GM12878 (cell line): Measurements from ENCODE around the gene PRKACG. TPM values are rescaled to one million over a fixed set of nuclear protein-coding genes. Genes with fewer than 3 reads are reported as not detected.
A peak's percentile ranks its signal among the peaks of the same experiment; 100 is the strongest.

Source experiments
- BHLHE40 ChIP-seq, 2 experiments: fragments of 450-650 bp in 1 of 2; IDR thresholded peaks; 2 replicates each; pipeline ENCODE4 v1.6.1; 2011 to 2017; ENCODE audit warnings: low read depth in 2 of 2, borderline replicate concordance in 1 of 2, improper control_type of control experiment in 1 of 2, low read length in 1 of 2, mild to moderate bottlenecking in 1 of 2
- CBX3 ChIP-seq: fragments of 200-600 bp; sonication (generic); IDR thresholded peaks from 2 replicates; pipeline ENCODE4 v1.6.1; 2016; ENCODE audit warnings: low read depth, borderline replicate concordance
- CEBPB ChIP-seq, 2 experiments: fragments of 150-350 bp in 1 of 2; IDR thresholded peaks; 2 replicates each; pipeline ENCODE4 v1.6.1; 2012 to 2014; ENCODE audit warnings: low read depth in 2 of 2, low read length in 2 of 2, borderline replicate concordance in 1 of 2, inconsistent platforms in 1 of 2
- CEBPZ ChIP-seq: fragments of 150-350 bp; IDR thresholded peaks from 2 replicates; pipeline ENCODE4 v1.6.1; 2016; ENCODE audit warnings: low read depth, low read length
- DPF2 ChIP-seq: fragments of 450-650 bp; IDR thresholded peaks from 2 replicates; pipeline ENCODE4 v1.6.1; 2017; ENCODE audit warnings: mild to moderate bottlenecking
- ETV6 ChIP-seq, 2 experiments: fragments of 450-650 bp in 1 of 2; IDR thresholded peaks in 1 of 2; conservative IDR thresholded peaks in 1 of 2; 2 replicates each; pipeline ENCODE4 v1.6.1; 2014; ENCODE audit warnings: antibody characterized with exemption in 1 of 2, borderline replicate concordance in 1 of 2, low read depth in 1 of 2, mild to moderate bottlenecking in 1 of 2, moderate library complexity in 1 of 2
- GABPA ChIP-seq: IDR thresholded peaks from 2 replicates; pipeline ENCODE4 v1.6.1; 2014; ENCODE audit warnings: antibody characterized with exemption, low read depth, mild to moderate bottlenecking, inconsistent platforms
- HCFC1 ChIP-seq: fragments of 150-350 bp; IDR thresholded peaks from 2 replicates; pipeline ENCODE4 v1.6.1; 2014; ENCODE audit warnings: low read length
- LARP7 ChIP-seq: fragments of 450-650 bp; IDR thresholded peaks from 2 replicates; pipeline ENCODE4 v1.6.1; 2017; ENCODE audit warnings: mild to moderate bottlenecking
- PRDM15 ChIP-seq: fragments of 450-650 bp; formaldehyde crosslinking; IDR thresholded peaks from 2 replicates; pipeline ENCODE4 v1.4.0; 2020; ENCODE audit warnings: mild to moderate bottlenecking, moderate library complexity
- SKIL ChIP-seq: fragments of 450-650 bp; IDR thresholded peaks from 2 replicates; pipeline ENCODE4 v1.6.1; 2017; ENCODE audit warnings: mild to moderate bottlenecking, low read depth, inconsistent platforms; ENCODE audit not compliant: poor library complexity, severe bottlenecking
- SMARCA5 ChIP-seq: fragments of 450-650 bp; IDR thresholded peaks from 2 replicates; pipeline ENCODE4 v1.6.1; 2017; ENCODE audit warnings: mild to moderate bottlenecking
- STAT1 ChIP-seq: fragments of 450-650 bp; conservative IDR thresholded peaks from 2 replicates; pipeline ENCODE4 v1.6.1; 2014; ENCODE audit warnings: antibody characterized with exemption, mild to moderate bottlenecking
- SUPT20H ChIP-seq: IDR thresholded peaks from 2 replicates; pipeline ENCODE4 v1.6.1; 2011; ENCODE audit warnings: low read depth, mild to moderate bottlenecking, low read length, moderate library complexity, borderline replicate concordance; ENCODE audit not compliant: control insufficient read depth
- TCF7 ChIP-seq: IDR thresholded peaks from 2 replicates; pipeline ENCODE4 v1.6.1; 2014; ENCODE audit warnings: antibody characterized with exemption, borderline replicate concordance
- polyA plus RNA-seq, 11 experiments: library from polyadenylated mRNA; depleted of rRNA in 4 of 11; unstranded in 6 of 11; stranded (reverse) in 5 of 11; fragments of >200 nt; fragmentation: Nextera tagmentation in 4 of 11; fragmentation: Illumina TruSeq in 1 of 11; extraction: Ambion mirVana in 4 of 11; extraction: Trizol in 1 of 11; gene quantifications; 1 replicate in 1 of 11; 2 replicates in 10 of 11; pipeline versions ENCODE4 v1.2.1 to v1.2.3, GENCODE V29; 2011 to 2016; ENCODE audit warnings: inconsistent platforms in 2 of 11, missing spikeins in 2 of 11, low read depth in 1 of 11
- total RNA-seq, 4 experiments: library from RNA; depleted of rRNA in 3 of 4; stranded (reverse); fragments of >200 nt in 3 of 4; fragmentation: Illumina TruSeq in 1 of 4; extraction: Trizol in 1 of 4; gene quantifications; 2 replicates each; pipeline versions ENCODE4 v1.2.1 to v1.2.3, GENCODE V29; 2013 to 2021
- TF ChIP-seq, protein P1 (sequence below): IDR thresholded peaks from 2 replicates; pipeline ENCODE4 v1.6.1; 2012; ENCODE audit warnings: mild to moderate bottlenecking, low read depth, low read length

The PRKACG gene
- total and polyA plus RNA-seq, 10 of the 15 experiments (the other 5 are each of a cell fraction or from before 2014, with no cell fraction given) = not detected

- peak; percentile 15; the same call in 1 of the 2 replicates for TF ChIP-seq LARP7
- no peak for TF ChIP-seq ETV6 (conservative IDR thresholded peaks at IDR 0.05 in 1 of 2, IDR thresholded peaks at IDR 0.05 in 1 of 2; ENCODE audit: borderline replicate concordance in 1 of 2, low read depth in 1 of 2)
- TF ChIP-seq GABPA = no peak
- no peak for TF ChIP-seq PRDM15 (CRISPR knock-in tag)
- TF ChIP-seq BHLHE40 (IDR thresholded peaks at IDR 0.05; ENCODE audit: borderline replicate concordance in 1 of 2, low read depth in 2 of 2, low read length in 1 of 2) = peak; percentile 52 to 53; a peak in 2 of 4 replicates
- no peak for TF ChIP-seq HCFC1
- TF ChIP-seq SMARCA5 = peak; percentile 70; the same call in 1 of the 2 replicates
- no peak for TF ChIP-seq STAT1
- no peak for TF ChIP-seq TCF7
- TF ChIP-seq SKIL = no peak
- TF ChIP-seq, protein P1, sequence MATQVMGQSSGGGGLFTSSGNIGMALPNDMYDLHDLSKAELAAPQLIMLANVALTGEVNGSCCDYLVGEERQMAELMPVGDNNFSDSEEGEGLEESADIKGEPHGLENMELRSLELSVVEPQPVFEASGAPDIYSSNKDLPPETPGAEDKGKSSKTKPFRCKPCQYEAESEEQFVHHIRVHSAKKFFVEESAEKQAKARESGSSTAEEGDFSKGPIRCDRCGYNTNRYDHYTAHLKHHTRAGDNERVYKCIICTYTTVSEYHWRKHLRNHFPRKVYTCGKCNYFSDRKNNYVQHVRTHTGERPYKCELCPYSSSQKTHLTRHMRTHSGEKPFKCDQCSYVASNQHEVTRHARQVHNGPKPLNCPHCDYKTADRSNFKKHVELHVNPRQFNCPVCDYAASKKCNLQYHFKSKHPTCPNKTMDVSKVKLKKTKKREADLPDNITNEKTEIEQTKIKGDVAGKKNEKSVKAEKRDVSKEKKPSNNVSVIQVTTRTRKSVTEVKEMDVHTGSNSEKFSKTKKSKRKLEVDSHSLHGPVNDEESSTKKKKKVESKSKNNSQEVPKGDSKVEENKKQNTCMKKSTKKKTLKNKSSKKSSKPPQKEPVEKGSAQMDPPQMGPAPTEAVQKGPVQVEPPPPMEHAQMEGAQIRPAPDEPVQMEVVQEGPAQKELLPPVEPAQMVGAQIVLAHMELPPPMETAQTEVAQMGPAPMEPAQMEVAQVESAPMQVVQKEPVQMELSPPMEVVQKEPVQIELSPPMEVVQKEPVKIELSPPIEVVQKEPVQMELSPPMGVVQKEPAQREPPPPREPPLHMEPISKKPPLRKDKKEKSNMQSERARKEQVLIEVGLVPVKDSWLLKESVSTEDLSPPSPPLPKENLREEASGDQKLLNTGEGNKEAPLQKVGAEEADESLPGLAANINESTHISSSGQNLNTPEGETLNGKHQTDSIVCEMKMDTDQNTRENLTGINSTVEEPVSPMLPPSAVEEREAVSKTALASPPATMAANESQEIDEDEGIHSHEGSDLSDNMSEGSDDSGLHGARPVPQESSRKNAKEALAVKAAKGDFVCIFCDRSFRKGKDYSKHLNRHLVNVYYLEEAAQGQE = no peak
- TF ChIP-seq SUPT20H = no peak
- TF ChIP-seq CEBPZ = 0 out of 2 replicates have a peak, but pooled peaks have one; percentile 6
- TF ChIP-seq CEBPB (IDR thresholded peaks at IDR 0.05; ENCODE audit: borderline replicate concordance in 1 of 2, low read depth in 2 of 2, low read length in 2 of 2) = no peak
- TF ChIP-seq CBX3 = no peak
- no peak for TF ChIP-seq DPF2
Observed at GRCh38 chr9:68999393-69000105, 14.4 kb downstream of the PRKACG start (continued).
